OCI-LY1 (cell line): ENCODE data around the gene INAVA.

ENCODE experiments used
- EZH2 ChIP-seq: fragments of 200-600 bp; sonication (generic), shearing (Covaris generic); IDR thresholded peaks from 2 replicates; pipeline ENCODE4 v1.8.0; 2017; ENCODE audit warnings: borderline replicate concordance, mixed run types, mild to moderate bottlenecking, antibody characterized with exemption, low read length, moderate library complexity, mixed read lengths
- TF ChIP-seq, protein P1 (sequence below): fragments of 200-600 bp; sonication (generic), shearing (Covaris generic); IDR thresholded peaks from 2 replicates; pipeline ENCODE4 v1.5.1; 2017; ENCODE audit warnings: mild to moderate bottlenecking, antibody characterized with exemption, low read length, moderate library complexity, mixed read lengths

DNA sequence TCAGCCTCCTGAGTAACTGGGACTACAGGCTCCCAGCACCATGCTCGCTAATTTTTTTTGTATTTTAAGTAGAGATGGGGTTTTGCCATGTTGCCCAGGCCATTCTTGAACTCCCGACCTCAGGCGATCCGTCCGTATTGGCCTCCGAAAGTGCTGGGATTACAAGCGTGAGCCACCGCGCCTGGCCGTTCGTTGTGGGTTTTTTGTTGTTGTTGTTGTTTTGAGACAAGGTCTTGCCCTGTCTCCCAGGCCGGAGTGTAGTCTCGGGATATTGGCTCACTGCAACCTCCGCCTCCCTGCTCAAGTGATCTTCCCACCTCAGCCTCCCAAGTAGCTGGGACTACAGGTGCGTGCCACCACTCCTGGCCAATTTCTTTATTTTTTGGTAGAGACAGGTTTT lies 4.7 kb upstream of the INAVA start:
- TF ChIP-seq, protein P1, sequence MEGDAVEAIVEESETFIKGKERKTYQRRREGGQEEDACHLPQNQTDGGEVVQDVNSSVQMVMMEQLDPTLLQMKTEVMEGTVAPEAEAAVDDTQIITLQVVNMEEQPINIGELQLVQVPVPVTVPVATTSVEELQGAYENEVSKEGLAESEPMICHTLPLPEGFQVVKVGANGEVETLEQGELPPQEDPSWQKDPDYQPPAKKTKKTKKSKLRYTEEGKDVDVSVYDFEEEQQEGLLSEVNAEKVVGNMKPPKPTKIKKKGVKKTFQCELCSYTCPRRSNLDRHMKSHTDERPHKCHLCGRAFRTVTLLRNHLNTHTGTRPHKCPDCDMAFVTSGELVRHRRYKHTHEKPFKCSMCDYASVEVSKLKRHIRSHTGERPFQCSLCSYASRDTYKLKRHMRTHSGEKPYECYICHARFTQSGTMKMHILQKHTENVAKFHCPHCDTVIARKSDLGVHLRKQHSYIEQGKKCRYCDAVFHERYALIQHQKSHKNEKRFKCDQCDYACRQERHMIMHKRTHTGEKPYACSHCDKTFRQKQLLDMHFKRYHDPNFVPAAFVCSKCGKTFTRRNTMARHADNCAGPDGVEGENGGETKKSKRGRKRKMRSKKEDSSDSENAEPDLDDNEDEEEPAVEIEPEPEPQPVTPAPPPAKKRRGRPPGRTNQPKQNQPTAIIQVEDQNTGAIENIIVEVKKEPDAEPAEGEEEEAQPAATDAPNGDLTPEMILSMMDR, result no peak
- no peak for TF ChIP-seq EZH2
